ENCODE results near the gene MYL11.

The MYL11 gene

DNA sequence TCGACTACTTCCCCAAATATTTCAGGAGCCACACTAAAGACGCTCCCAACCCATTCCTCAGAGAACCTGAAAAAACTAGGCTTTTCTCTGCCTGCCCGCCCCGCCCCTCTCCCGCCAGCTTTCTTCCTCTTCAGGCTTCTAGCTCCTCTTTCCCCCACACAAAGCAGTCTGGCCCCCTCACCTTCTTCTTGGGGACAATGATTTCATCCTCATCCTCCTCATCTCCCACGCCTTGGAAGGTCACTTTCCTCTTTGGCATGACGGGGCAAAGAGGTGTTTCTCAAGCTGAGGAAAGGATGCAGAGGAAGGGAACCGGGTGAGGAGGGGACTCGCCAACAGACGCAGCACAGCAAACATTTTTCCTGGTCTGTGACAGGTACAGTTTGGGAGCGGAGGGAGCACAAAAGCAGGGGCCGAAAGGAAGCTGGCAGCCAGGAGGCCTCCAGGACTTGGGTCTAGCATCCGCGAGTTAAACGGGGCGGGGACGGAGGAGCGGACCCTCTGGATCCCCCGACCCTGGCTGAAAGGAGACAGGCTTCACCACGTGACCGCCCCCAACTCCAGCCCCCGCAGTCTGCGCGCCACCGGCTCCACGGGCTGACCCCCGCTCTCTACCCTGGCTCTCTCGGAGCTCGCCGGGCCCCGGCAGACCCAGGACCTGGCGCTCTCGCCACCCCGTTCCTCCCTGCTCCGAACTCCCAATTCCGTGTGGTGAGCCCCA lies 20.0 kb upstream of the MYL11 start:
- DNase-seq: no peak

DNA sequence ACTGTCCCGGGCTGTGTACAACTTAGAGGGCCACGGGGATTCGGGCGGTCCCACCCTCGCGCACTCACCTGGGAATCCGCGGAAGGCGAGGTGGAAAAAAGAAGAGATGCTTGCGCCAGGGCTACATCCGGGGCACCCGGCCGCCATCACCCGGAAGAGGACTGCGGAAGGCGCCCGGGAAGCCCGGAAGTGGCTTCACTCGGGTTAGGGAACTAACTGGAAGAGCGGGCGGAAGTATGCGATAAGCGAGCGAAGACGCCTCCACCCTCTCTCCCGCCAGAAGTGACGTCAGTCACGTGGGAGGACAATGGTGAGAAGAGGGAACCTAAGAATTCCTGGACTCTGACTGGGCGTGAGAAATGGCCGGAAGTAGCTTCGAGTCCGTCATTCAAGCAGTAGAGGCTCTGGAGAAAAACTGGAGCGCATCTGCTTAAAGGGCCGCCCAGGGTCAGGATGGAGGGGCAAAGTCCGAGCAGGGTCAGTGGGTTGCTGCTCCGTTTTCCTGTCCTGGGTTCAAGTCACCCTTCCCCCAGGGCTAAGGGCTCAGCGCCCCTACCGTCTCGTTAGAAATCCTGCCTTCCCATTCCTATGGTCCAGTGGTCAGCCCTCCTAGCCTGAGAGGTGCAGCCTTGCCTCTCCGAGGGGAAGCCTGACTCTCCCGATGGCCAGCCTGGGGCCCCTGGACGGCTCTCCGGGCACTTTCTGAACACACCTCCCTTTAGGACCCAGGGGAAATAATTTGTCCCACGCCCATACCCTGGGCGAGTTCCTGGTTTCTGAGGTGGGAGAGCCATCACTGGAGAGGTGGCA lies 19.3 kb upstream of the MYL11 start, which contains the start of gene CD2BP2:
Gene CD2BP2 (minus strand): TSS at position 165 of the 810 bp plus-strand sequence. CDS start 627 bp downstream, outside the sequence.
- DNase-seq: peak; percentile 98

- DNase-seq: no peak
These were observed 18.7 kb upstream of the MYL11 start for GRCh38 chr16:30355954-30356308.

GRCh38 chr16:30356401-30357084 lies 18.1 kb upstream of the MYL11 start:
- peak; percentile 16 for DNase-seq

DNA sequence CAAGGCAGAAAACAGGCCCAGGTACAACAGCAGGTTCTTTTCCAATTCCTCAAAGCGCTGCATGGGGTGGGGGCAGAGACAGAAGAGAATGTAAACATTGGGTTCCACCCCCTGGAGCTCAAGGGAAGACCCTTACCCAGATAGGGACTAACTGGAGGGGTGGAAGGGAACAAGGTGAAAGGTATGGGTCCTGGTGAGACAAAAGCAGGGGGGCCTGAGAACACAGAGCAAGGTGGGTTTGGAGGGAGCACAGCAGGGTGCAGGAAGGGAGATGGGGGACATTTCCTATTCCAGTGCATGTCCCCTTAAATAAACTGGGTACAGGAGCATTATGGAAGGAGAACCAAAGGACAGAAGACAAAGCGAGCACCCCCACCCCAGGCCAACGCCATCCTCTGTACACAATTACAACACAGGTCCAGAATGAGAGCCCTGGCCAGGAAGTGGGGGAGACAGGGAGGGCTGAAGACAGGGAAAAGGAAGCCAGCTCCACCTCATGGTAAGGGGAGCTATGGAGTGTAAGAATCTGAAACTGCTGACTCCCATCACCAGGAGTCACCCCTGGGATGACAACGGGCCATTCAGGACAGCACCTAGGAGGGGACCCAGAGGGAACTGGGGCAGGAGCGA lies 17.4 kb upstream of the MYL11 start:
- DNase-seq: no peak

- no peak for DNase-seq
These were observed 16.7 kb upstream of the MYL11 start for GRCh38 chr16:30357715-30358576.

DNA sequence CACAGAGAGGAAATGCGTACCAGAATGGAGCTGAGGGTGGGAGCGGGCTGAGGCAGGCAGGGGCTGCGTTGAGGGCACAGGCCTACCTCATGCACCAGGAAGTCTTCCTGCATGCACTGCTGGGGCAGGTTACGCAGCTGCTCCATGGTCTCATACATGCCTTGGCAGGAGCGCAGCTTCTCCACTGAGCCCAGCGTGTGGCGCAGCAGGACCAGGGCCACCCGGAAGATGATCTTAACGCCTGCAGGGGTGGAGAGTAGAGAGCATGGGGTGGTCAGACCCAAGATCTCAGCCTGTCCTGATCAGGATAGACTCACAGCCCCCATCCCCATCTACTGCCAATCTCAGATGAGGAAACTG lies 16.0 kb upstream of the MYL11 start:
- no peak for DNase-seq

- DNase-seq: no peak
These were observed 15.4 kb upstream of the MYL11 start for GRCh38 chr16:30358990-30359870.

DNA sequence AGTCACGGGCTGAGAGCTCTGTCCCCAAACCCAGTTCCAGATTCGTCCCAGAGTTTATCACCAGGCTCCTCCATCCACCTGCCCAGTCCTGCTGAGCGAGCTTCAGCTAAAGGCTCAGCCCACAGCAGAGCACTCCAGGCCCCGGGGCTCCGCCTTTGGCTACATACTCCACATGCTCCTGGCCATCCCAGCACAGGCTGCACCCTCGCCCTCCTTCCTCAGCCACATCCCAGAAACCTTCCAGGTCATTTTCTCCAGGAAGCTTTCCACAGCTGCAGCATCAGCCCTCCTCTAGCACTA lies 14.8 kb upstream of the MYL11 start:
- no peak for DNase-seq

GRCh38 chr16:30361180-30361579 lies 13.4 kb upstream of the MYL11 start:
- DNase-seq: no peak

DNA sequence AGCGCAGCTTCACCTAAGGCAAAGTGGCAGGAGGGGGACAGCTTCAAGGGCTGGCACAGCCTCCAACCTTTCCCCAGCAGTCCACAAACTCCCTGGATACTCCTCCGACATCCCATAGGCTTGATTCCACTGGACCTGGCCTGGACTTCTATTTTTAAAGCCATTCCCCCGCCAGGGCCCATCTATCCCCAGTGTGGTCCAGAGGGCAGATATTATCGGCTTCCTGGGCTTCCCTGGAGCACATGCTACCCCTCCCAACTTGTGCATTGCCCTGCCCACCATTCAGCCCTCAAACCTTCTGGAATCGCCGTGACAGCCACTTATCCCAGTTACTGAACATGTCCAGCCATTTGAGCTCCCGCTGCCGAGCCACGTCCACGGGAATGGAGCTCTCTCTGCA lies 9.4 kb upstream of the MYL11 start:
- DNase-seq: no peak

- DNase-seq: no peak
These were observed 8.1 kb upstream of the MYL11 start for GRCh38 chr16:30366511-30366910.

DNA sequence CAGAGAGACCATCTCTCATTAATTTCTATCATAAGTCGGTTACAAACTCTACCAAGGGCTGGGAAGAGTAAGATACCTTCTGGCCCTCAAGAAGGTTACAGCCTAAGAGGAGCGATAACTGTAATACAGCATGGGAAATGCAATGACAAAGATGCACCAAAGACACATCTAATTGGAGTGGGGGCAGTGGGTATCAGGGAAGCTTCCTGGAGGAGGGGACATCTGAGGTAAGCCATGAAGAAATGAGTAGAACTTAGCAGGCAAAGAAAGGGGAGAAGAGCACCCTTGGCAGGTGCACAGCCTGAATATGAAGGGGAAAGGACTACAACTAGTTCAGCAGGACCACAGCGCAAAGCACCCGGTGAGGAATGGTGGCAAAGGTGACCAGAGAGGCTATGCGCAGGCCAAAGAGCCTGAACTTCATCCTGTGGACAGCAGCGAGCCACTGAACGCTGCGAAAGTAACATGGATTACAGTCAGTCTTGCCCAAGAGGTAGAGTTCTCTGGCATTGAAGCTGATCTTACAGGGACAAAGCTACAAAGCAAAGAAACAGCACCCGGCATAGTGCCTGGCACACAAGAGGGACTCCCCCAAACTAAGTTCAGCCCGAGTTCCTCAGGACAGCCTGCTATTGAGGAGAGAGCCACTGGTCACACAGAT lies 7.1 kb upstream of the MYL11 start:
- no peak for DNase-seq

- no peak for DNase-seq
These were observed 6.3 kb upstream of the MYL11 start for GRCh38 chr16:30368122-30368791.

DNA sequence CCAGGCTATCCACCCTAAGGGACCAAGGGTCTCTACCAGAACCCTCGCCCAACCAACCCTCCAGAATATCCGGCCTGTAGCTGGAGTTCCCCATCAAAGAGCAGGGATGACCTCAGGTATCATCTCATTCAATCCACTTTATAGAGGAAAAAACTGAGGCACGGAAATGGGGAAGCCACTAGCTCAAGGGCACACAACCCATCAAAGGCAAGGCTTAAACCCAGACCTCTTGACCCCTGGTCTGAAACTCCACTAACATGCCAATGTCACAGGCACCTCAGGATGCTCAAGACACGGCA lies 5.9 kb upstream of the MYL11 start:
- no peak for DNase-seq

DNA sequence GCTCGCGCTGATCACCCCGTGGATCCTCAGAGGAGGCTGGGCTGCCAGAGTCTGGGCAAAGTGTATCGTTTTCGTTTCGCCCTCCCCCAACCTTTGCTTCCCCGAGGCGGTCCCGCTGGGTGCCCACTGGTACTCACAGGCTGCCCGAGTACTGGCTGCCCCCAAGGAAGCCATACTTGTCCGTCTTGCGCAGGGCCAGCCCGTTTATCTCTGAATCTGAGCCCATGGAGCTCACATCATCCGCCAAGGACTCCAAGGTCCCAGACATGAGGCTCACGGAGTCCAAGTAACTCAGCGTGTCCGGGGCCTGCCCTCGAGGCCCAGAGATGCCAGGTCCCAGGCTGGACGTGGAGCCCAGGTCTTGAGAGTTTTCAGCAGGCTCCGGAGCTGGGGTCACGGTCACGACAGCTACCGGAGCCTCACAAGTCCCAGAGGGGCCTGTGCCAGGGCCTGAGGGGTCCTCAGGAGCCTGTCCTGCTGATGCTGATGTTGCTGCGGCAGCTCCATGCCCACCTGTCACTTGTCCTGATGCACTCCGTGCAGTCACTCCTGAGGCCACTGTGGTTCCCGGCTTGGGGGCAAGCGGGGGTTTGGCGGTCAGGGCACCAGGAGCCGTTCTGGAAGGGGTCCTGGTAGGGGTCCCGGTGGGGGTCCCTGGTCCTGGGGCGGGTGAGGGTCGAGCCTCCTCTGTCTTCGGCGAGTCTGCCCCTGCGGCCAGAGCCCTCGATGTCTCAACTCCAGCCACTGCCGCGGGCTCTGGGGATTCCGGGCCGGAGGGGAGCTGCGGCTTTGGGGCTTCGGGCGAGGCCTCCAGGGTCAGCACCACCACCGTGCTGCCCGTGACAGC lies 5.3 kb upstream of the MYL11 start:
- DNase-seq: no peak

- no peak for DNase-seq
These were observed 4.6 kb upstream of the MYL11 start for GRCh38 chr16:30369938-30370455.

GRCh38 chr16:30370456-30371247 lies 4.0 kb upstream of the MYL11 start, which contains the start of gene TBC1D10B:
TBC1D10B (minus strand) TSS chr16:30370494; CDS start chr16:30370183, 311 bp downstream.
- peak; percentile 100 for DNase-seq

Data from NCI-H1092 treated with DMSO at 0.1 percent for 48 hours (cell line).